AG09319 (cell line): Measurements from ENCODE around the gene S100A13.
"Not testable (repeated sequence)": the region's sequence is repeated elsewhere in the genome, so short reads cannot be mapped to it uniquely, and the experiment has no call there.

ENCODE experiments used
- DNase-seq: peaks from one replicate; pipeline ENCODE4 v3.0.0-alpha.2; 2010; ENCODE audit warnings: low read depth; ENCODE audit errors: extremely low read depth
- CTCF ChIP-seq: IDR thresholded peaks from 2 replicates; pipeline ENCODE4 v1.5.1; 2011; ENCODE audit warnings: low read depth, mild to moderate bottlenecking, inconsistent platforms, low read length, moderate library complexity

Gene S100A13

GRCh38 chr1:153597206-153597605, 30.1 kb downstream of the S100A13 start:
- no peak for DNase-seq
- no peak for TF ChIP-seq CTCF

GRCh38 chr1:153592748-153593147, 34.6 kb downstream of the S100A13 start:
- TF ChIP-seq CTCF: no peak
- no peak for DNase-seq

- no peak for TF ChIP-seq CTCF
- no peak for DNase-seq
These were observed 38.8 kb downstream of the S100A13 start for GRCh38 chr1:153588482-153588881.

- not testable (repeated sequence) for DNase-seq
These were observed 39.3 kb downstream of the S100A13 start for GRCh38 chr1:153588033-153588432.

GRCh38 chr1:153587314-153587713, 40.0 kb downstream of the S100A13 start:
- TF ChIP-seq CTCF: no peak
- no peak for DNase-seq

GRCh38 chr1:153586347-153586746, 41.0 kb downstream of the S100A13 start:
- no peak for TF ChIP-seq CTCF
- DNase-seq: no peak

- no peak for TF ChIP-seq CTCF
- DNase-seq: no peak
These were observed 42.3 kb downstream of the S100A13 start for GRCh38 chr1:153585006-153585405.

- no peak for DNase-seq
- TF ChIP-seq CTCF: no peak
These were observed 43.3 kb downstream of the S100A13 start for GRCh38 chr1:153583976-153584375.

GRCh38 chr1:153583514-153583913, 43.8 kb downstream of the S100A13 start:
- DNase-seq: not testable (repeated sequence)

- DNase-seq: not testable (repeated sequence)
These were observed 44.5 kb downstream of the S100A13 start for GRCh38 chr1:153582836-153583235.
